Measurements from ENCODE around the gene COL26A1. TPM values are rescaled to one million over a fixed set of nuclear protein-coding genes. Genes with fewer than 3 reads are reported as not detected.
"Not testable (repeated sequence)": the region's sequence is repeated elsewhere in the genome, so short reads cannot be mapped to it uniquely, and the experiment has no call there.

COL26A1 gene
- polyA plus RNA-seq, 3 donors, result 28.5 to 35.3 (median 34.3) TPM

DNA sequence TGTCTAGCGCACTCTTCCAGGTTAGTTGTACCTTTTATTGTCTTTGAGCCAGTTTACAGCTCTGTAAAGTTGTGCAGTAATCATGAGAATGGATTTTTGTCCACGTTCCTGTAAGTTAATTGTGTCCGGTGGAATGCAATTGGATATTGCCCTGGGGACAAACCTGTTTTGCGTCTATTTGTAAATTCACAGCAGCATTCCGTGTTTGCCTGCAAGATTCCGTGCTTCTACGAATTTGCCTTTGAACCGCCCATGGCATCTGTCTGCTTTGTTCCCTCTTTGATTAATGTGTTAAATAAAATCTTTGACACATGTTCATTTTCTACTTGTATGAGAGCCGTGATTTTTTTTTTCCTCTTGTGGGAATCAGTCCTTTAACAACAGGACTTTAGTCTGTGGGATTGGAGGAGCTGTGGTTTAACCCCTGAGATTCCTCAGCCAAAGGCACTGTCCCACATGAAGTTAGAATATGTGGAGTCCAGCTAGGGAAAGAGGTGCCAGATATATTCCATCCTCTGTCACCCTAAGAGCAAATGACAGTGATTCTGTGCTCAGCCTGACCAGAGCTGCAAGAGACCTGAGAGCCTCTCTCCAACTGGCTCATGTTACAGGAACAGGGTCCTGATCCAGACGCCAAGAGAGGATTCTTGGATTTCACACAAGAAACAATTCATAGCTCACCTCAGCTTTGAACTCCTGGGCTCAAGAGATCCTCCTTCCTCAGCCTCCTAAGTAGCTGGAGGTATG is 126.3 kb downstream of the COL26A1 start:
- peak; percentile 89 for DNase-seq

DNA sequence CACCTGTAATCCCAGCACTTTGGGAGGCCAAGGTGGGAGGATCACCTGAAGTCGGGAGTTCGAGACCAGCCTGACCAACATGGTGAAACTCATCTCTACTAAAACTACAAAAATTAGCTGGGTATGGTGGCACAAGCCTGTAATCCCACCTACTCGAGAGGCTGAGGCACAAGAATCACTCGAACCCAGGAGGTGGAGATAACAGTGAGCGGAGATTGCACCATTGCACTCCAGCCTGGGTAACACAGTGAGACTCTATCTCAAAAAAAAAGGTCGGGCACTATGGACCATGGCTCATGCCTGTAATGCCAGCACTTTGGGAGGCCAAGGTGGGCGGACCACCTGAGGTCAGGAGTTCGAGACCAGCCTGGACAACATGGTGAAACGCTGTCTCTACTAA is 127.8 kb downstream of the COL26A1 start:
- not testable (repeated sequence) for DNase-seq

DNA sequence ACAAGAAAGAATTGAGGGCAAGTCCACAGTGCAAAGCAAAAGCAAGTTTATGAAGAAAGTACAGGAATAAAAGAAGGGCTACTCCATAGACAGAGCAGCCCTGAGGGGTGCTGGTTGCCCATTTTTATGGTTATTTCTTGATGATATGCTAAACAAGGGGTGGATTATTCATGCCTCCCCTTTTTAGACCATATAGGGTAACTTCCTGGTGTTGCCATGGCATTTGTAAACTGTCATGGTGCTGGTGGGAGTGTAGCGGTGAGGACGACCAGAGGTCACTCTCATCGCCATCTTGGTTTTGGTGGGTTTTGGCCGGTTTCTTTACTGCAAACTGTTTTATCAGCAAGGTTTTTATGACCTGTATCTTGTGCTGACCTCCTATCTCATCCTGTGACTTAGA is 128.8 kb downstream of the COL26A1 start:
- not testable (repeated sequence) for DNase-seq

DNA sequence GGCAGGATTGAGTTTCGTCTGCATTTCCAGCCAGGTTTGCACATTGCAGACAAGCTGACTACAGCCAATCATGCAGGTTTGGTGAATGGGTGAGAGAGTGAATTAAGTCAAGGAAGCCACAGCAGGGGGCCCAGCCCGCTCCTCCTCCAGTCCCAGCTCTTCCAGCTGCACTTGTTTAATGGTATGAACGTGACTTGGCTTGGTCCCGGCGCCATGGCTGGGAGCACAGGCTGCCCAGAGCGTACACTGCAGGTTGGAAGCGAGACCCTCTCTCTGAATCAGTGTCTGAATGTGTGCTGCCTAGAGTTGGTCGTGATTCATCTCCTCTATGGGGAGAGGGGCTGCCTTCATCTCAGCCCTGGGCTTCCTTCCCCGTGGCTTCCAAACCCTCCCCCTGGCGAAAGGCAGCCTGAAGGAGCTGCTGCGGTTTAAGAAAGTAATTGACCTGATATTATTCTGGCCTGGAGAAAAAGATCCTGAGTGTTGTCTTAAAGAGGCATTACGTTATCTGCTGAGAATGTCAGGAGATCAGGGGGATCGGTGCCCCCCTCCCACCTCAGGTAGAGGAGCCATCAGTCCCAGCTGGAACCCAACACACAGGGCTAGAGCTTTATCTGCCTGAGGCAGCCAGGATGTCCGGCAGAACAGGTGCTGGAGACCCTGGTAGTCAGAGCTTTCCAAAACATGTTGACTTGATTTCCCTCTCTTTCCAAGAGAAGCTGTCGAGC is 132.1 kb downstream of the COL26A1 start:
- peak; percentile 57 for DNase-seq

DNA sequence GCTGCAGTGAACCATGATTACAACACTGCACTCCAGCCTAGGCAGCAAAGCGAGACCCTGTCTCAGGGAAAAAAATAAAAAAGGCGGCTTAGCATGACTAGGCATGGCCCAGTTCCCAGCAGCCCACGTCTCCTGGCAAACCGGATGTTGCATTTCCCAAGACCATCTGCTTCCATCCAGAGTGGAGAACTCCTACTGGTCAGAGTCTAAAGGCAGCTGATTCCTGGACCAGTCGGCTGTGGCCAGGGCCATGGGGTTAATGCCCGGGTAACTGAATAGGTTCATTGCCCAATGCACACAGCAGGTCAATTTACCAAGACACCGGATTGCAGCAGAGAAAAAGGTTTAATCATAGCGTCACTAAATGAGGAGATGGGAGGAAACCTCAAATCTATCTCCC is 133.3 kb downstream of the COL26A1 start:
- no peak for DNase-seq

DNA sequence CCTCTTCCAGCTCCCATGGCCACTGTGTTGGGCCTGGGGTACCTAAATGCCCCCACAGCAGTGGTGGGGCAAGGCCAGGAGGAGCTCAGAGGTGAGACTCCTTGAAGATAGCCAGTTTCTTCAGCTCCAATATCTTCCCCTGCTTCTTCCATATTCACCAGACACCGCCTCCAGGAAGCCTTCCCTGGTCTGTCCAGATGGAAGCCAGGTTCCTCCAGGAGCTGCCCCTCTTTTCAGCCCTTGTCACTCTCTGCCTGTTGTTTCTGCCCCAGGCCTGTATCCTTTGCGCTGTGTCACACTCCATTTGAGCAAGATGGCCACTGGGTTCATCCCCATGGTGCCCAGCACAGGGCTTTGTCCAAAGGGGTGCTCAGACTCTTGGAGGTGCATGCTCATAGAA is 138.7 kb downstream of the COL26A1 start:
- DNase-seq, result no peak

DNA sequence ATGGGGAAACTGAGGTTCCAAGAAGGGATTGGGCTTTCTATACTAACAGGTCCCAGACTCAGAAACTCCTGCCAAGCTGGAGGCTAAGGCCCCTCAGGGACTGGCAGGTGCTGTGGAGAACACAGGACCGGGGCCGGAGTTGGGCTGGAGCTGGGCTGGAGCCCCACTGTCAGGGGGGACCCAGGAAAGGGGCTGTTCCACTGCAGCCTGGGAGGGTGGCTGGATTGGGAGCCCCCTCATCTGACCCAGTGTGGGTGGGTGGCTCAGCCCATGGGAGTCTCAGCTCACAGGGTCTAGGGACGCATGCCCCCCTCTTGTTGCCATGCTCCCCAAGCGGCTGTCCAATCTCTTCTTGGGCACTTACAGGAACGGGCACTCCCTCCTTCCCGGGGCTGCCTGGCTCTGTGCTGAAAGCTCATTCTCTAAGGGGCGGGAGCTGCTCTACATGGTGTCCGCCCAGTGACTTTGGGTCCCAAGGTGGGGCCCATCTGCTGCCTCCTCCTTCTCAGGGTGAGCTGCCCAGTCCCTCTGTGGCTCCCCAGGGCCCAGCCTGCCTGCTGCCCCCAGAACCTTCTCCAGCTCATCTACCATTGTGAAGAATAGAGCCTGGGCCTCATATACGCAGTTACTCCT is 139.9 kb downstream of the COL26A1 start:
- no peak for DNase-seq

DNA sequence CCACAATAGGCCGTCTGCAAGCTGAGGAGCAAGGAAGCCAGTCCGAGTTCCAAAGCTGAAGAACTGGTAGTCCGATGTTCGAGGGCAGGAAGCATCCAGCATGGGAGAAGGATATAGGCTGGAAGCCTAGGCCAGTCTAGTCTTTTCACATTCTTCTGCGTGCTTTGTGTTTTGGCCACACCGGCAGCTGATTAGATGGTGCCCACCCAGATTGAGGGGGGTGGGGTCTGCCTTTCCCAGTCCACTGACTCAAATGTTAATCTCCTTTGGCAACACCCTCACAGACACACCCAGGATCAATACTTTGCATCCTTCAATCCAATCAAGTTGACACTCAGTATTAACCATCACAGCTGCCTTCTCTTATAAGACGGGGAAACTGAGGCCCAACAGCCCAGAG is 142.8 kb downstream of the COL26A1 start:
- not testable (repeated sequence) for DNase-seq

DNA sequence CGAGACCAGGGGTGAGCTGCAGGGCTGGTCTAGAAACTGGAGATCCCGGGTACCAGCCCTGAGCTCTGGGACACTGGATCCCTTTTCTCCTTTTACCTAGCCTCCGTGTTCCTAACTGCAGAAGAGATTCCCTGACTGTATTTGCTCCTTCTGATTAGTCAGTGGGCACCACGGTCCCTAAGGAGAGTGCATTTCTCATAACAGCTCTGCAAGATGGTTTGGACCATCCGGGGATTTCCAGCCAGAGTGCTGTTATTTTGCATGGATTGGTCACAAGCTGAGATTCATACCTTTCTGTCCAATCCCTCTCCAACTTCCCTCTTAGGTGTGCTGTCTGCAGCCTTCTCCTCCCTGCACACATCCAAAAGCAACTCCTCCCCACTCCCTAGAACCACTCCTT is 143.9 kb downstream of the COL26A1 start:
- no peak for DNase-seq

DNA sequence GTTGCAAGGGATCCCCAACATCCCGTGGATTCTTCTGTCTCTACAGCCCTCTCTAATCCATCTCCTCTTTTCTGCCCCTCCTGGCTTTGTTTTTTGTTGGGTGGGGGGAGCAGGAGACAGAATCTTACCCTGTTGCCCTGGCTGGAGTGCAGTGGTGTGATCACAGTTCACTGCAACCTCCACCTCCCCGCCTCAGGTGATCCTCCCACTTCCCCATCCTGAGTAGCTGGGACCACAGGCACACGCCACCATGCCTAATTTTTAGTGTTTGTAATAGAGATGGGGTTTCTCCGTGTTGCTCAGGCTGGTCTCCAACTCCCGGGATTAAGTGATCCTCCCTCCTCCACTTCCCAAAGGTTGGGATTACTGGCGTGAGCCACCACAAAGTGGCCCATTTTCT is 144.7 kb downstream of the COL26A1 start:
- DNase-seq, result no peak

DNA sequence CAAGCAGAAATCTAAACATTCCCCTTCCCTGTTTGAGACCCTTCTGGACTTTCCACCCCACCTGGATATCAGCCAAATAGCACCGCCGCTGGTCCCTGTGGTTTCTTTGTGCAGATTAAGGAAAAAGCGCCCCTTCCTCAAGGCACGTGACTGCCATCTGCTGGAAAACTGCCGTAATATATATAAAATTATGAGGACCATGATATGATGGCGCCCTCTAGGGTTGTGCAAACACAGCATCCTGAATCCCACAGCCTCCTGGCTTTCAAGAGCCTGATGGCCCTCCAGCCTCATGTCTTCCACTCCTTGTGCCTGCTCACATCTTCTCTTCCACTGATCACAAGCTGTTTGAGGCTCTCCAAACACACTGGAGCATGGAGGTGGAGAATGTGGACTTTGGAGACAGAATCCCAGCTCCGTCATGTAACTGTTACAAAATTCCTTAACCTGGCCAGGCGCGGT is 145.1 kb downstream of the COL26A1 start:
- peak; percentile 89 for DNase-seq

DNA sequence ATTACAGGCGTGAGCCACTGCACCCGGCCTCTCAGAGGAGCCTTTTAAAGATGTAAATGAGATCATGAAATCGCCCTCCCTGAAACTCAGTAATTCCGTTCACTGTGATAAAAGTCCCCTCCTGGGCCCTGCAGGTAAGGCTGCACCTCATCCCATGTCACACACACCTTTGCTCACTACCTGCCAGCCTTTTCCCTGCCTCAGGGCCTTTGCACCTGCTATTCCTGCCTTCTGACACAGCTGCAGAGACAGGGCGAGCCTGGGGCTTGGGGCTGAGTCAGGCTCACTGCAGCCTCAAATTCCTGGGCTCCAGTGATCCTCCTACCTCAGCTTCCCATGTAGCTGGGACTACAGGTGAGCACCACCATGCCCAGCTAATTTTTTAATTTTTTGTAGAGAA is 147.6 kb downstream of the COL26A1 start:
- DNase-seq, result no peak

DNA sequence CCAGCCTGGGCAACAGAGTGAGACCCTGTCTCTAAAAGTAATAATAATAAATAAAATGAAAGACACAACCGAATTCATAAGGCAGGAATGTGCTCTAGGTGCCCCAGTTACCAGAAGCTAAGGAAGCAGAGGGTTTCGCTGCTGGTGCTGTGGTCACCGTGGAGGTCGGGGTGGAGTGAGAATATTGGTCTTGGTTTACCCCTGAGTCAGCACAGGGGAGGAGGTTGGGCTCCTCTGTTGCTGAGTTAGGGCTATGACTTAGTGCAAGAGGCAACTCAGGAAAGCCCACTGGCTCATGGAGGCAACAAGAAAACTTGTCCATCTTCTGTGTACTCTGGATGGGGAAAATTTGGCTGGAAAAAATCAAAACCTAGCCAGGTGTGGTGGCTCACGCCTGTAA is 149.3 kb downstream of the COL26A1 start:
- DNase-seq, result no peak

DNA sequence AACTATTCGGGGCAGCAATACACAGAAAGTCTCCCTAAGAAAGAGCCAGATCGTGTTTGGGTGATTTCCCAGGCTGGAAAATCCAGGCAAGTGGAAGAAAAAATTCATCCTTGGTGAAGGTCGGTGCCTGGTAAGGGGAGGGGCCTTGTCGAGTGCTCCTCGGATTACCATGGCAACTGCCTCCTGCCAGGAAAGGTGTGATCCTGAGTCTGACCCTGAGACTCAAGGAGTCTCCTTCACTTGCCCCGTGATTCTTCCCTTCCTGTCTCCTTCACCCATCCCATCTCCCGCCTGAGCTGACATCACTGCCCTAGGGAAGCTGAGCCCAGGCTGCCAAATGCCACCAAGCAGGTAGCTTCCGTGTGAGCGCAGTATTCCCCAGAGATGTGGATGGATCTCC is 154.2 kb downstream of the COL26A1 start:
- DNase-seq, result no peak

DNA sequence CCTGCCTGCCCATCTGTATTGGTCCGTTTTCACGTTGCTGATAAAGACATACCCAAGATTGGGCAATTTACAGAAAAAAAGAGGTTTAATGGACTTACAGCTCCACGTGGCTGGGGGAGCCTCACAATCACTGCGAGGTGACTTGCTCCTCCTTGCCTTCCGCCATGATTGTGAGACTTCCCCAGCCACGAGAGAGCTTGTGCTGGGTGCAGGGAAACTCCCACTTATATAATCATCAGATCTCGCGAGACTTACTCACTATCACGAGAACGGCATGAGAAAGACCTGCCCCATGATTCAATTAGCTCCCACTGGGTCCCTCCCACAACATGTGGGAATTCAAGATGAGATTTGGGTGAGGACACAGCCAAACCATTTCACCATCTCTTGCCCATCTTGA is 154.6 kb downstream of the COL26A1 start:
- DNase-seq, result no peak

DNA sequence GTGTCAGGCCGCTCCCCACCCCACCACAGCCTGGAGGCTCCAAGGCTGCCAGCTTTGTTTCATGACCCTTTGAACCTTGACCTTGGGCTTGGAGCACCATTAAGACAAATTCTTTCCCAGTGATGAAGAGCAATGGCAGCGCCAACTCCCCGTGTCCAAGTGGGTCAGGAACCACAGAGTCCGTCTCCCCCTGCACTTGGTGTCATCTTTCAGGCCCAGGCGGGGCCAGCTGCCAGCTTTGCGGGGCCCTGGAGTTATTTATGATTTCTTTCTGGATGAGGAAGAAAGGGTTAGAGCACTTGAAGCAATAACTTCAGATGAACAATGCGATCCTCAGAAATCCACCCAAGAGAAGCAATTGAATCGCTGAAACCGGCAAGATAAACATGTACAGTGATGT is 155.7 kb downstream of the COL26A1 start:
- DNase-seq, result peak; percentile 68

DNA sequence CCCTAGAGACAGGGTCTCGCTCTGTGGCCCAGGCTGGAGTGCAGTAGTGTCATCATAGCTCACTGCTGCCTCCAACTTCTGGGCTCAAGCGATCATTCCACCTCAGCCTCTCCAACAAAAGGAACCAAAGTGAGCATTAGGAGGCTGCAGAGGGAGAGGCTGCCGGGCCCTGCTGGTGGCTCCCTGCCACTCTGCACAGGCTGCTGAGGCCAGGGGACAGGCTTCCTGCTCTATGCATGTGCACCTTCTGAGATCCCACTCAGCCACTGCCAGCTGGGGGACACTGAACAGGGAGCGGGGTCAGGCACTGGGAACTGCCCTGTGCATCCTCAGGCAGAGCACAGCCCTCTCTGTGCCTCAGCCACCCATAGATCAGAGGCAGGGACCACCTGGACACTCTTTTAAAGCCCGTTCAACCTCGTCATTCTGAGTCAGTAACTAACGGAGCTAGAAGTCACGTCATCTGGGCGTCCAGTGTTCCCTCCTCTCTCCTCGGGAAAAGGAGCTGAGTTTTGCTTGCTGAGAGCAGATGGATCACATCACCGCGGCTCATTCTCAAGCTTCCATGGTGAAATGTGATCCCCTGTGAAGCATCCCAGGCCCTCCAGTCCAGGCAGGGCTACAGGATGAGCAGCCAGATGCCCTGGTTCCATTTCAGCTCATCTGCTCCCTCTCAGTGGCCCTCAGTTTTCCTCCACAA is 156.8 kb downstream of the COL26A1 start:
- DNase-seq, result peak; percentile 80

DNA sequence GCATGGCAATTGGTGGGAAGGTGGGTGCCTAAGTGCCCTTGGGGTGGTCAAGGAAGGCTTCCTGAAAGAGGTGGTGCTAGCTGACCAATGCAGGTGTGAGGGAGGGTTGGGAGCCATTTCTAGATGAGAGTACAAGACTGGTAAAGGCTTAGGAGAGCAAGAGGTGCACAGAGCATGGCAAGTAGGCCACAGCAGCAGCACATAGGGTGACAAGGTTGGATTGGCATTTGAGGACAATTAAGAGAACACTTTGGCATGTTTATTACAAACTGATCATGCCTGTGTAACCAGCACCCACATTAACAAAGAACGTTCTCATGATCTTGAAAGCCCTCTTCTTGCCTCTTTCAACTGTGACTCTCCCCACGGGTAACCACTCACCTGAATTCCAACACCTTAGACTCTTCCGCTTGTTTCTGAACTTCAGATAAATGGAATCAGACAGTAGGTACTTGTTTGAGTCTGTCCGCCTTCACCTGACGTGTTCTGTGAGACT is 158.8 kb downstream of the COL26A1 start:
- no peak for DNase-seq

DNA sequence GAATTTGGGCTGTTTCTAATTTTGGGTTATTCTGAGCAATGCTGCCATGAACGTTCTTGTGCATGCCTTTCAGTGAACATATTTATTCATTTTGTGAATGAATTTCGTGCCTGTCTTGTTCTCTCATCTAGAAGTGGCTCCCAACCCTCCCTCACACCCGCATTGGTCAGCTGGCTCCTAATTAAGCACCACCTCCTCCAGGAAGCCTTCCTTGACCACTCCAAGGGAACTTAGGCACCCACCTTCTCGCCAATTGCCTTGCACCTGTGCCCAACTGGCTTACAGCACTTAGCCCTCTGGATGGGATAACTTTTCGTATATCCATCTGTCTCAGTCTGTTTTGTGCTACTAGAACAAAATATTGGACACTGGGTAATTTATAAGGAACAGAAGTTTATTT is 159.3 kb downstream of the COL26A1 start:
- DNase-seq, result no peak

DNA sequence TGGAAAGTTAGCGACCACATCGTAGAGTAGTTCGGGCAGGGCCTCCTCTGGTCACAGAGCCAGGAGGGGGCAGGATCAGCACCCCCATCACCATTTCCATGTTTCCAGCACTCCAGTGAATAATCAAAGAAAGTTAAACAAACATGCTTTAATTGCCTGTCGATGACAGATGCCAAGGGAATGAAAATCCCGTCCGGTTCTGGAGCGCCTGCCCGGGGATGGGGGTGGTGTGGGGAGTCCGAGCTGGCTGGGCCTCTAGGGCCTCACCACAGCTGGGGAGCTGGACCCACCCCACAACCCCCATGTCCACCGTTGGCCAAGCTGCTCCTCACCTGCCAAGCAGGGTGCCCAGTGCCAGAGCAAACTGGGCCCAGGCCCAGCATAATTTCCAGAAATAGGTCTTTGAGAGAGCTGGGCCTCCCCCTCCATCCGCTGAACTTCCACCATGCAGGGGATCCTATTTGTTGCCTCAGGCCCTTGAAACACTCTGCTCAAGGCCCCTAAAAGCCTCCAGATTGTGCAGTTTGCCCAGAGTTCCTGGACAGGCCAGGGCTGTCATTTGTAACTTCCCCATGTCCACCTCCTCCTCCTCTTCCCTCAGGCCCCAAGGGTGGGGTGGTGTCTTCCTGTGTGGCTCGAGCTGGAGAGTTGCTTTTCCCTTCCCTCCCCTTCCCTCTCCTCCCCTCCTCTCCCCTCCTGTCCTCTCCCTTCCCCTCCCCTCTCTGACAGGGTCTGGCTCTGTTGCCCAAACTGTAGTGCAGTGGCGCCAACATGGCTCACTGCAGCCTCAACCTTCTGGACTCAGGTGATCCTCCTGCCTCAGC is 165.4 kb downstream of the COL26A1 start:
- no peak for DNase-seq

DNA sequence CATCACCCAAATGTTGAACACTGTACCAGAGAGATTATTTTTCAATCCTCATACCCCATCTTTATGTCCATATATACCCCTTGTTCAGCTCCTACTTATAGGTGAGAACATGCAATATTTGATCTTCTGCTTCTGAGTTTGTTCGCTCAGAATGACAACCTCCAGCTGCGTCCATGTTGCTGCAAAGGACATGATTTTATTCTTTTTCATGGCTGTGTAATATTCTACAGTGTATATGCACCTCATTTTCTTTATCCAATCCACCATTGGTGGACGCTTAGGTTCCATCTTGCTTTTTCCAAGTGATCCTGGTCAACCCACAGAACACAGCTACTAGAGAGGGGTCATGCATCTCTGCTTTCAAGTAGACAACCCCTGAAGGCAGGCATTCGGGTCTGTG is 166.9 kb downstream of the COL26A1 start:
- no peak for DNase-seq

Measured in renal pelvis (tissue), 4 donors.